ENCODE results near the gene NAP1L4. TPM values are rescaled to one million over a fixed set of nuclear protein-coding genes. Genes with fewer than 3 reads are reported as not detected.
"Not testable (repeated sequence)": the region's sequence is repeated elsewhere in the genome, so short reads cannot be mapped to it uniquely, and the experiment has no call there.

NAP1L4 gene
- polyA plus RNA-seq, 1 donor: 116 TPM

- Histone ChIP-seq H3K4me1 (ENCODE audit: control insufficient read depth, insufficient read depth, low read length) (peaks cover 10% of the 10 kb centered on the region), H3K9me3 (ENCODE audit: control insufficient read depth, low read depth, low read length) (peaks cover 16% of the 10 kb centered on the region)
- no CpG with 5 or more reads among the region's 32 CpGs for WGBS (ENCODE audit: insufficient coverage, low lambda C conversion rate)
- H3K27me3 ChIP-seq (ENCODE audit: control insufficient read depth, insufficient read depth, low read length); H3K27ac ChIP-seq (ENCODE audit: low read length); DNase-seq; H3K4me3 ChIP-seq (ENCODE audit: low read length); H3K36me3 ChIP-seq (ENCODE audit: control insufficient read depth, insufficient read depth, low read length): not testable (repeated sequence)
These were observed 54.3 kb downstream of the NAP1L4 start for GRCh38 chr11:2937641-2938457.

- Histone ChIP-seq H3K36me3 (ENCODE audit: control insufficient read depth, insufficient read depth, low read length) (no peaks in the 10 kb centered on the region), H3K4me3 (ENCODE audit: low read length) (no peak overlapping the region), H3K9me3 (ENCODE audit: control insufficient read depth, low read depth, low read length) (peaks cover 22% of the 10 kb centered on the region), H3K27me3 (ENCODE audit: control insufficient read depth, insufficient read depth, low read length) (peaks cover 20% of the 10 kb centered on the region), H3K4me1 (ENCODE audit: control insufficient read depth, insufficient read depth, low read length) (peaks cover 10% of the 10 kb centered on the region), H3K27ac (ENCODE audit: low read length) (no peak overlapping the region)
- no peak for DNase-seq
- no CpG with 5 or more reads among the region's 14 CpGs for WGBS (ENCODE audit: insufficient coverage, low lambda C conversion rate)
These were observed 57.4 kb downstream of the NAP1L4 start for GRCh38 chr11:2934611-2935239.

GRCh38 chr11:2934021-2934550 lies 58.0 kb downstream of the NAP1L4 start:
- no peaks in the 10 kb centered on the region for H3K36me3 ChIP-seq (ENCODE audit: control insufficient read depth, insufficient read depth, low read length)
- peaks cover 23% of the 10 kb centered on the region for H3K27me3 ChIP-seq (ENCODE audit: control insufficient read depth, insufficient read depth, low read length)
- no peak for DNase-seq
- no peak overlapping the region for H3K4me3 ChIP-seq (ENCODE audit: low read length)
- peaks cover 24% of the 10 kb centered on the region for H3K9me3 ChIP-seq (ENCODE audit: control insufficient read depth, low read depth, low read length)
- H3K4me1 ChIP-seq (ENCODE audit: control insufficient read depth, insufficient read depth, low read length): peaks cover 12% of the 10 kb centered on the region
- WGBS (ENCODE audit: insufficient coverage, low lambda C conversion rate): no CpG with 5 or more reads among the region's 7 CpGs
- H3K27ac ChIP-seq (ENCODE audit: low read length): no peak overlapping the region

DNA sequence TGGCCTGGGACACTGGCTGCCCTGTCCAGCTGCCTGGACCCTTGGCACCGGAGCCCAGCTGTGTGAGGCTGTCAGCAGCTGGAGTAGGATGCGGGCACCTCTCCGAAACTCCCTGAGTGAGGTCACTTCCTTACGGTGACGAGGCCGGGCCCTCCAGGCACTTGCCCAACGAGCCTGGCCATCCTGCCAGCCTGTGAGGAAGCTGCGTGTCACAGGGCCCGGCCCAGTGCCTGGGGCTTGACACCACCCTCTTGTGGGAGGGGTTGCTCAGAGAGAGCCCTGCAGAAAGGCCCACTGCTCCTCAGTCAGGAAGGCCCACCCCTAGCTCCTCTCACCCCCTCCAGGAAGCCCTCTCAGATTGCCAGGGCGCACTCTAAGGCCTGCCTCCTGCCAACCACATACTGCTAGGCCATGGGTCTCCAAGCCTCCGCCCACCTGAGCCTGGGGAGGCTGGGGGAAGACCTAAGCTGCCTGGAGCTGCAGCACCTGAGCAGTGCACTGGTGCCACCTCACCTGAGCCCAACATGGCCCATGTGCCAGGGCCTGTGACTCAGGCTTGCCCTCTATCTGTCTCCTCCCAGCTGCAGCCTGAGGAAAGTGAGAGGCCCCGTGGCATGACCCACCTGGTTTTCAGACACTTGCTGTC lies 58.6 kb downstream of the NAP1L4 start:
- H3K36me3 ChIP-seq (ENCODE audit: control insufficient read depth, insufficient read depth, low read length): no peaks in the 10 kb centered on the region
- H3K27ac ChIP-seq (ENCODE audit: low read length): no peak overlapping the region
- H3K27me3 ChIP-seq (ENCODE audit: control insufficient read depth, insufficient read depth, low read length): peaks cover 29% of the 10 kb centered on the region
- H3K4me3 ChIP-seq (ENCODE audit: low read length): no peak overlapping the region
- WGBS (ENCODE audit: insufficient coverage, low lambda C conversion rate): no CpG with 5 or more reads among the region's 12 CpGs
- no peak for DNase-seq
- peaks cover 27% of the 10 kb centered on the region for H3K9me3 ChIP-seq (ENCODE audit: control insufficient read depth, low read depth, low read length)
- peaks cover 15% of the 10 kb centered on the region for H3K4me1 ChIP-seq (ENCODE audit: control insufficient read depth, insufficient read depth, low read length)

DNA sequence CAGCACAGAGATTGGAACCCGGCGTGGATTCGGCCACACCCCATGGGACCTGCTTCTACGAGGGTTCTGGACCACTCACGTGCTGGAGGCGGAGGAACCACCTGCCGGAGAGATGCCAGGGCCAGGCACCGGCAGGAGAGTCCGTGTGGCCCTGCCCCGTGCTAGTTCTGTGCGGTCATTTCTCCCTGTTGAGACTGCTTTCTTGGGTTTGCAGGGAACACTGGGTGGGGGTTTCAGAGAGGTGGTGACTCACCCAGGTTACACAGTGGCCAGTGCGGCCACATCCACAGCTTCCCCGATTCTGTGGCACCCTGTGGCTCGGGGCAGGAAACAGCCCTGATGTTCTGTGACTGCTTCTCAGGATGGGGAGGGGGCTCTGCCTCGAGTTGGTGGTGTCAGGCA lies 59.3 kb downstream of the NAP1L4 start:
- no peaks in the 10 kb centered on the region for H3K36me3 ChIP-seq (ENCODE audit: control insufficient read depth, insufficient read depth, low read length)
- WGBS (ENCODE audit: insufficient coverage, low lambda C conversion rate): no CpG with 5 or more reads among the region's 15 CpGs
- peaks cover 35% of the 10 kb centered on the region for H3K27me3 ChIP-seq (ENCODE audit: control insufficient read depth, insufficient read depth, low read length)
- peaks cover 28% of the 10 kb centered on the region for H3K9me3 ChIP-seq (ENCODE audit: control insufficient read depth, low read depth, low read length)
- DNase-seq: no peak
- no peak overlapping the region for H3K4me3 ChIP-seq (ENCODE audit: low read length)
- no peak overlapping the region for H3K27ac ChIP-seq (ENCODE audit: low read length)
- peaks cover 22% of the 10 kb centered on the region for H3K4me1 ChIP-seq (ENCODE audit: control insufficient read depth, insufficient read depth, low read length)

GRCh38 chr11:2931771-2932738 lies 60.1 kb downstream of the NAP1L4 start:
- DNase-seq: no peak
- H3K4me1 ChIP-seq (ENCODE audit: control insufficient read depth, insufficient read depth, low read length): peaks cover 27% of the 10 kb centered on the region
- no CpG with 5 or more reads among the region's 13 CpGs for whole genome bisulfite sequencing (ENCODE audit: insufficient coverage, low lambda C conversion rate)
- H3K9me3 ChIP-seq (ENCODE audit: control insufficient read depth, low read depth, low read length): peaks cover 22% of the 10 kb centered on the region
- H3K36me3 ChIP-seq (ENCODE audit: control insufficient read depth, insufficient read depth, low read length): no peaks in the 10 kb centered on the region
- H3K4me3 ChIP-seq (ENCODE audit: low read length): no peak overlapping the region
- peaks cover 43% of the 10 kb centered on the region for H3K27me3 ChIP-seq (ENCODE audit: control insufficient read depth, insufficient read depth, low read length)
- H3K27ac ChIP-seq (ENCODE audit: low read length): no peak overlapping the region

DNA sequence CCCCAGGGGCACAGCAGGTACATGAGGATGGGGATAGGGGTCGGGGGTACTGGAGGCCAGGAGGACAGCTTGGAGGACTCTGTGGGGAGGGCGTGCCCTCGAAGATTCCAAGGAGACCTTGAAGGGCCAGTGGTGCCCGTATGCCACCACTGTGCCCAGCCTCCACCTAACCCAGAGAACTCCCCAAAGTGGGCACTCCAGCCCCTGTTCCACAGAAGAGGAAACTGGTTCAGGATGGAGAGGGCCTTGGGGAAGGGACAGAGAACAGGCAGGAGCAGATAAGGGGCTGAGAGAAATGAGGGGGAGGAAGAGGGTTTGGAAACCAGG lies 60.7 kb downstream of the NAP1L4 start:
- DNase-seq: no peak
- Histone ChIP-seq H3K9me3 (ENCODE audit: control insufficient read depth, low read depth, low read length) (peaks cover 20% of the 10 kb centered on the region), H3K4me3 (ENCODE audit: low read length) (no peak overlapping the region), H3K27me3 (ENCODE audit: control insufficient read depth, insufficient read depth, low read length) (peaks cover 50% of the 10 kb centered on the region), H3K27ac (ENCODE audit: low read length) (no peak overlapping the region), H3K4me1 (ENCODE audit: control insufficient read depth, insufficient read depth, low read length) (peaks cover 27% of the 10 kb centered on the region), H3K36me3 (ENCODE audit: control insufficient read depth, insufficient read depth, low read length) (no peaks in the 10 kb centered on the region)
- WGBS (ENCODE audit: insufficient coverage, low lambda C conversion rate): no CpG with 5 or more reads among the region's 4 CpGs

GRCh38 chr11:2930704-2931419 lies 61.3 kb downstream of the NAP1L4 start:
- H3K27me3 ChIP-seq (ENCODE audit: control insufficient read depth, insufficient read depth, low read length): peaks cover 51% of the 10 kb centered on the region
- H3K4me1 ChIP-seq (ENCODE audit: control insufficient read depth, insufficient read depth, low read length): peaks cover 27% of the 10 kb centered on the region
- H3K36me3 ChIP-seq (ENCODE audit: control insufficient read depth, insufficient read depth, low read length): no peaks in the 10 kb centered on the region
- peaks cover 20% of the 10 kb centered on the region for H3K9me3 ChIP-seq (ENCODE audit: control insufficient read depth, low read depth, low read length)
- H3K27ac ChIP-seq (ENCODE audit: low read length): peak overlapping the region; percentile 89
- DNase-seq: peak; percentile 70 to 74
- WGBS (ENCODE audit: insufficient coverage, low lambda C conversion rate): no CpG with 5 or more reads among the region's 21 CpGs
- peak overlapping the region; percentile 45 for H3K4me3 ChIP-seq (ENCODE audit: low read length)

DNA sequence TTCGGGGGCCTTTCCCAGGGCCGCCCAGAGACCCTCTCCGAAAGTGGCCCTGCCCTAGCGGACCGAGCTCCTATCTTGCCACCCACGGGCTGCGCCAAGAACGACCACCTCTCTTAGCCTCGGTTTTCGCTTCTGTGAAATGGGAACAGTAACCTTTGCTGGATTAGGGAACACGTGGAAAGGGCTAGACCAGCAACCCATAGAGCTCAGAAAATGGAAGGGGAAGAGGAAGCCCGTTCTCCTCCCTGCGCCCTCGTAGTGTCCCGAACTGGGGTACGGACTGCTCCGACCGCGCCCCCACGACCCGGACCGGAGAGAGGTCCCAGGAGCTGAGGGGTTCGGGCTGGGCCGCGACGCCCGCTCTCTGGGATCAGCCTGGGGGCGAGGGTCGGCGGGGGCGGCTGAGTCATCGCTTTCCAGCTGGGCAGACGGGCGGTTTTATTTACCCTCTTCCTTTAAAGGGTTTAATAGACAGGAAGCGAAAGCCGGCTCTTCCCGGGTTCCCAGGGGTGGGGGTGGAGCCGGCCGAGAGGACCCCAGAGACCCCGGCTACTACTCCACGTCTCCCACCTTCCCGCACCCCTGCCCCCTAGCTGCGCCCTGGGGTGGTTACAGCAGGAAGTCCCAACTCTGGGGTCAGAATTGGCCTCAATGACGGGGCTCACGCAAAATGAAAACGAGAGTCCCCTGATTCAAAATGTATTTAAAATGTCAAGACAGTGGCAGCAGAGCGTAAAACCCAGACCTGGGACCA lies 62.0 kb downstream of the NAP1L4 start:
- Histone ChIP-seq H3K27me3 (ENCODE audit: control insufficient read depth, insufficient read depth, low read length) (peaks cover 51% of the 10 kb centered on the region), H3K9me3 (ENCODE audit: control insufficient read depth, low read depth, low read length) (peaks cover 20% of the 10 kb centered on the region), H3K27ac (ENCODE audit: low read length) (peak overlapping the region; percentile 89), H3K4me3 (ENCODE audit: low read length) (peak overlapping the region; percentile 45), H3K4me1 (ENCODE audit: control insufficient read depth, insufficient read depth, low read length) (peaks cover 29% of the 10 kb centered on the region), H3K36me3 (ENCODE audit: control insufficient read depth, insufficient read depth, low read length) (no peaks in the 10 kb centered on the region)
- WGBS (ENCODE audit: insufficient coverage, low lambda C conversion rate): no CpG with 5 or more reads among the region's 47 CpGs
- peak; percentile 57 to 87 for DNase-seq
